ENCODE measurements around the gene ZNF425.
"Not testable (repeated sequence)": the region's sequence is repeated elsewhere in the genome, so short reads cannot be mapped to it uniquely, and the experiment has no call there.

Gene ZNF425

DNA sequence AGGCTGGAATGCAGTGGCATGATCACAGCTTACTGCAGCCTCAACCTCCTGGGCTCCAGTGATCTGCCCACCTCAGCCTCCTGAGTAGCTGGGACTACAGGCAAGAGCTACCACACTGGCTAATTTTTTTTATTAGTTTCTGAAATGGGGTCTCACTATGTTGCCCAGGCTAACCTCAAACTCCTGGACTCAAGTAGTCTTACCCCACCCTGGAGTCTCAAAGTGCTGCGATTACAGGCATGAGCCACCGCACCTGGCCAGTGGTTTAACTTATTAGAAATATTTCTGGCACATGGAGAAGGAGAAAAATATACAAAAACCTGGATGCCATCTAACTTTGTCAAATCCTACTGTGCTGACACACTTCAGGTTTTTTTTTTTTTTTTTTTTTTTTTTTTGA lies 50.8 kb downstream of the ZNF425 start:
- peak overlapping the region; percentile 66 for H3K27ac ChIP-seq
- DNase-seq (ENCODE audit: low read depth, low spot score), result no peak

DNA sequence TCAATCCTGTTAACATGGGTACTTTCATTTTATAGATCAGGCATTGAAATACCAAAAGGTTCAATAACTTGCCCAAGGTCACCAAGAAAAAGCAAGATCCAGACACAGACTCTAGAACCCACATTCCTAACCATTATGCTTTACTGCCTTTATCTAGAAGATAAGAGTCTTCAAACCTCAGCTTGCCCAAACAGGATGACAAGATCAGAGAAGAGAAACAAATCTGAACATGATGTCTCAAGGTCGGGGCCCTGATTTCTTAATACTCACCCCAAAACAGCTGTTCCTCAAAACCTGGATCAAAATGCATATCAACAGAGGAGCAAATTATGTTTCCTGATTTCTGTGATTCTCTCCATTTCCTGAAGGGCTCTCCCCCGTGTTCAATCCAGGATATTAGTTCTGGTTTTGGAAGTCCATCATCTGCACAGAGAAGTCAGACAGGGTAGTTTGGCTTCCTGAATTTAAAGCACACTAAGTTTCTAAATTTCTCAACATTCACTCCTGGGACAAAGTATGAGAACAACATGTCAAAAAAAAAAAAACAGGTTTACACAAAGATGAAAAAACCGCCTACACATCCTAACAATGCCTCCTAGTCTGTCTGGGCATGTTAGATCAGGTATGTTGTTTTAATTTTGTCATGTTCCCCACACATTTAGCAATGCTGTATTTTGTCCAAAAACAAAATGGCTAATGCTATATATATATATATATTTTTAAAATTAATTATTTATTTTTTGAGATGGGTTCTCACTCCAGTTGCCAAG lies 51.8 kb downstream of the ZNF425 start:
- DNase-seq (ENCODE audit: low read depth, low spot score), result no peak
- peak overlapping the region; percentile 66 for H3K27ac ChIP-seq

DNA sequence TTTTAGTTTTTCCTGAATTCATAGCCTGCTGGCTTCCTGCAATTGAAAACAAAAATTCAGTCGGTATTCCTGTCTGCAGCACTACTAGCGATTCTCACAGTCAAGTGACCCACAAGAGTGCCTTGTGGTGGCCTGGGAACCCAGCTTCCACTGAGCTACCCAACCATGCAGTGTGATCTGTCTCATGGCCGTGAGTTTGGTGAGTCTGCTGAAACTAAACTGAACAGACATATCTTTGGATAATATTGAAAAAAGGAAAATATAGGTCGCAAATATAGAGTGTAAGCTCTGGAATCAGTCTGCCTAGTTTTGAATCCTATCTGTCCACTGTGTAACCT lies 53.7 kb downstream of the ZNF425 start:
- H3K27ac ChIP-seq, result no peak overlapping the region
- no peak for DNase-seq (ENCODE audit: low read depth, low spot score)

DNA sequence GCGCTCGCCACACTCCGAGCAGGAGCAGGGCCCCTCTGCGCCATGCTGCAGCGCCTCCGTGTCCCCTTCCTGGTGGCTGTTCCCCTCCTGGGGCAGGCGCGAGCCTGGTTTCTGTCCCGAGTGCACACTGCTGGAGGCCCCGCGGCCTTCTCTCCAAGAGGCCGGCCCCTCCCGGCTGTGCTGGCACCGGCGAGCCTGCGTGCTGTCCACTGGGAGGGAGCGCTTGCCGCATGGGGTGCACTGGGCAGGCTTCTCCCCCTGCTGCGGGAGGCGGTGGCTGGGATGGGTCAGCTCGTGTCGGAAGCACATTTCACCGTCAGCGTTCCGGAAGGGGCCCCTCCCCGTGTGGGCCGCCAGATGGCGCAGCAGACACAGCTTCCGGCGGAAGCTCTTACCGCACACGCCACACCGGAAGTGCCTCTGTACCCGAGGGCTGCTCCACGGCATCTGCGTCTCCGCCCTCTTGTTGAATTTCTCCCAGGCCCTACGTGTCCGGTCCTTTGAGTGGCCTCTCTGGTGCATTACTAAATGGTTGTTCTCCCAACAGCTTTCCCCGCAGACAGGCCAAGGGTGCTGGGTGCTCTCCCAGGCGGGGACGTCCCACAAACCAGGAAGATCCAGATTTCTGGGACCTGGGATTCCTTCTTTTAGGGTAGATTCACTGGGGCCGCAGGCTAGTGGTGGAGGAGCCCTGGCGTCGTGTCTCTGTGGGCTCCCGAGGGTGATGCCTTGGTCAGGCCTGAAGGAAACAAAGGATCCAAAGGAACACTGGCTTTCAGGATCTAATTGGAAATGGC lies 54.3 kb downstream of the ZNF425 start:
- DNase-seq (ENCODE audit: low read depth, low spot score), result no peak
- H3K27ac ChIP-seq, result no peak overlapping the region

DNA sequence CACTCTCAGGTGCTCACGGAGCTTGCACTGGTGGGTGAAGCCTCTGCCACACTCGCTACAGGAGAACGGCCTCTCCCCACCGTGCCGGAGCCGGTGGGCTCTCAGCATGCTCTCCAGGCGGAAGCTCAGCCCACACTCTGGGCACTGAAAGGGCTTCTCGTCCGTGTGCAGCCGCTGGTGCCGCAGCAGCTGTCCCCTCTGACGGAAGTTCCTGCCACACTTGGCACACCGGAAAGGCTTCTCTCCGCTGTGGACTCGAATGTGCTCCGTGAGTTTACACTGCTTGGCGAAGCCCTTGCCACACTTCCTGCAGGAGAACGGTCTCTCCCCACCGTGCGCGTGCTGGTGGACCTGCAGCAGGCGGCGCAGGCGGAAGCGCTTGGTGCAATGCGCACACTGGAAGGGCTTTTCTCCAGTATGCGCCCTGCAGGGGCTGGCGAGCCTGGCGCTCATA lies 54.9 kb downstream of the ZNF425 start:
- no peak for DNase-seq (ENCODE audit: low read depth, low spot score)
- H3K27ac ChIP-seq, result no peak overlapping the region

DNA sequence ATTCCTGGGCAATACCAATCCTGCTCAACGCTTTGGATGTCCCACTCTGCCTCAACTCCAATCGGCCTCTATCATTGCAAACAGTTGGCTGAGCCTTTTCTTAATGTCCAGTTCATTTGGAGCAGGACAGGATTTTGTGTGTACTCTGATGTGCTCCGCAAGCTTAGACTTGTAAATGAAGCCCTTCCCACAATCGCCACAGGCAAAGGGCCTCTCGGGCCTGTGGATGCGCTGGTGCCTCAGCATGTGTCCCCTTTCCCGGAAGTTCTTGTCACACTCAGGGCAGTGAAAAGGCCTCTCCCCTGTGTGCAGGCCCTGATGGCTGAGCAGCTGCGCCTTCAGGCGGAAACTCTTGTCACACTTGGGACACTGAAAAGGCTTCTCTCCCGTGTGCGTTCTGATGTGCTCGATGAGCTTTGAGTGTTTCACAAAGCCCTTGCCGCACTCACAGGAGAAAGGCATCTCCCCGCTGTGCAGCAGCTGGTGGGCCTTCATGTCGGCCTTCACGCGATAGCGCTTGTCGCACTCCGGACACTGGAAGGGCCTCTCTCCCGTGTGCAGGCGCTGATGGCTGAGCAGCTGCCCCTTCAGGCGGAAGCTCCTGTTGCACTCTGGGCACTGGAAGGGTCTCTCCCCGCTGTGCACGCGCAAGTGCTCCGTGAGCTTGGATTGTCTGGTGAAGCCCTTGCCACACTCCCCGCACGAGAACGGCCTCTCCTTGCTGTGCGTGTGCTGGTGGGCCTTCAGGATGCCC lies 55.6 kb downstream of the ZNF425 start:
- no peak overlapping the region for H3K27ac ChIP-seq
- no peak for DNase-seq (ENCODE audit: low read depth, low spot score)

DNA sequence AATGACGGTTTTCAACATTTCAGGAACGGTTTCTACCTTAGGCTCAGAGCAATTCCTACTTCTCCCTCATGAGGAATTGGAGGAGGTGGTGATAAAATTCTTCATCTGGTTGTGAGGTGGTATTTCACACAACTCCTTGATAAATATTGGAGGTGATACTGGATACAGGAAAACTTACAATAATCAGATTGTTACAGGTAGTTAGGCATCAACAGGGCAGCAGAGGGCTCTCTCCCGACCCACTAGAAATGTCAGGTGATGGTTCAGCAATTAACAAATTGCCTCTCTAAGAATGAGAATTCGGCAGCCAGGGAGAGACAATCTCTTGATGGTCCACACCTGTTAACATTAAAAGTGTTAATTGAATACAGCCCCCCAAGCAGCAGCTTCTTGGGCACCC lies 58.3 kb downstream of the ZNF425 start:
- no peak overlapping the region for H3K27ac ChIP-seq
- DNase-seq (ENCODE audit: low read depth, low spot score), result no peak

DNA sequence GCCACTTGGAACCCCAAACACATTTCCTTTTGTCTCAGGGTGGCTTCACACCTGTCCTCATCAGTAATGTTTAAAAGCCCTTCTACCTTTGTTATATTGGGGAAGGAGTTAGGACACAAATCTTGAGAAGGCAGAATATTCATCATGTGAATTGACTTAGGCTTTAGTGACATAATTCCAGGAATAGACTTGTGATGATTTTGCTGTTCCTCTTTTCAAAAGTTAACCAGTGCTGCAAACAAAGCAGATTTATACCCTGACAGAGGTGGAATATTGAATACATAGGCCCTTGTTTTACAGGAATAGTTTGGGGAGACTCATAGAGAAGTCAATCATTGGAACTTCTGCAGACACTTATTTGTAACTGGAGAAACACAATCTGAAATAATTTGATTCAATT lies 62.6 kb downstream of the ZNF425 start:
- DNase-seq (ENCODE audit: low read depth, low spot score), result no peak
- no peak overlapping the region for H3K27ac ChIP-seq

DNA sequence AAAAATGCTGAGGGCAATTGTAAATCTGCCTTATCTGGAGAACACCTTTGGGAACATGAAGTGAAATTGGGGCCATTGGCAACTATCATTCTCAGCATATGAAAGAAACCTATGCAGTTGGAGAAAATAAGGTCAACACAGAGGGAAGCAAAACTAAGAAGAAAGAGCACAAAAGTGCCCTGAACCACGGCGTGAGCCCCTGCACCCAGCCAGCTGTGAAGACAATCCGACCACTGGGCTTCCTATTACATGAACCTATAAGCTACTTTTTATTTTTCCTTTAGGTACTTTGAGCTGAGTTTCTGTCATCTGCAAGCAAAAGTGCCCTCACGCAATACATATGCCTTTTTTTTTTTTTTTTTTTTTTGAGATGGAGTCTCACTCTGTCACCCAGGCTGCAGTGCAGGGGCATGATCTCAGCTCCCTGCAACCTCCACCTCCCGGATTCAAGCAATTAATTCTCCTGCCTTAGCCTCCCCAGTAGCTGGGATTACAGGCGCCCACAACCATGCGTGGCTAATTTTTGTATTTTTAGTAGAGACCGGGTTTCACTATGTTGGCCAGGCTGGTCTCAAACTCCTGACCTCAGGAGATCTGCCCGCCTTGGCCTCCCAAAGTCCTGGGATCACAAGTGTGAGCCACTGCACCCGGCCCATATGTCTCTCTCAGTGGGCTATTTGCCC lies 63.8 kb downstream of the ZNF425 start:
- DNase-seq (ENCODE audit: low read depth, low spot score); H3K27ac ChIP-seq: not testable (repeated sequence)

DNA sequence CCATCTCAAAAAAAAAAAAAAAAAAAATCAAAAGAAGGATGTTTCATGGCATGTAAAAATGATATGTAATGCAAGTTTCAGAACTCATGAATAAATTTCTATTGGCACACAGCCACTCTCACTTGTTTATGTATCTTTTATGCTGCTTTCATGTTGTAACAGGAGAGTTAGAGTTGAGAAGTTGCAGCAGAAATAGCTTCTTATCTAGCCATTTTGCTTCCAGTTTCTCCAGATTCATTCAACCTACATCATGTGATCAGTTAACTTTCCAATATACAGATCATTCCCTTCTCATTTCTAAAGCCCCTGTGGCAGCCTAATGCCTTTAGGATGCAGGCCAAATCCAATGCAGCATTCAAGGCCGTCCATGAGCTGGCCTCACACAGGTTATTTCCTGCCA lies 66.0 kb downstream of the ZNF425 start:
- no peak for DNase-seq (ENCODE audit: low read depth, low spot score)
- H3K27ac ChIP-seq, result peak overlapping the region; percentile 2

DNA sequence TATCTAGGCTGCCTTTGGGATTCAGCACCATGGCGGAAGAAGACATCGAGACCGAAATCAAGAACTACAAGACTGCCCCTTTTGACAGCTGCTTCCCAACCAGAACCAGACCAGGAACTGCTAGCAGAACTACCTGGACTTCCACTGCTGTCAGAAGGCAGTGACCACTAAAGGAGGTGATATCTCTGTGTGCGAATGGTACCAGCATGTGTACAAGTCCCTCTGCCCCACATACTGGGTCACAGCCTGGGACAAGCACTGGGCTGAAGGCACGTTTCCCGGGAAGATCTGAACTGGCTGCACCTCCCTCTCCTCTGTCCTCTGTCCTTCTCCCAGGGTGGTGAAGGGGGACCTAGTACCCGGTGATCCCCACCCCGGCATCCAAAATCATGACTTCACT lies 72.2 kb downstream of the ZNF425 start:
- no peak overlapping the region for H3K27ac ChIP-seq
- DNase-seq (ENCODE audit: low read depth, low spot score), result no peak

DNA sequence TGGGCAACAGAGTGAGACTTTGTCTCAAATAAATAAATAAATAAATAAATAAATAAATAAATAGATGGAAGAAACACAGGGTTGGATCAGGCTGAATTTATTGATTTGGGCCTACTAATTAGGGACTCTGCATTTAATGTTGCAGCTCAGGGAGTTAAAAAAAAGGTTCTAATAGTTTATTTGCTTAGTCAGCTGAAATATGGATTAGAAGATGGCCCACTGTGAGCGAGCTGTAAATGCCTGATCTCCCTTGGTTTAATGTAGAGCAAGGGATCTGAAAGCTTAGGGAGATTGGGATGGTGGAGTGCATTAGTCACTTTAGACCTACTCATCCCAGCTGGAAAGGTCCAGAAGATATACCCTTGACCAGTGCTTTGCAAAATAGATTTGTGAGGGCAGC lies 72.7 kb downstream of the ZNF425 start:
- H3K27ac ChIP-seq, result no peak overlapping the region
- DNase-seq (ENCODE audit: low read depth, low spot score), result no peak

Measured in epithelial cell of prostate (primary cell).